NCI-H187 (cell line): ENCODE results near the gene PGC.

Experiments used
- DNase-seq, 2 experiments: peaks; one replicate each; lab custom pipeline; 2025; lab: John Stamatoyannopoulos, UW

Gene PGC

DNA sequence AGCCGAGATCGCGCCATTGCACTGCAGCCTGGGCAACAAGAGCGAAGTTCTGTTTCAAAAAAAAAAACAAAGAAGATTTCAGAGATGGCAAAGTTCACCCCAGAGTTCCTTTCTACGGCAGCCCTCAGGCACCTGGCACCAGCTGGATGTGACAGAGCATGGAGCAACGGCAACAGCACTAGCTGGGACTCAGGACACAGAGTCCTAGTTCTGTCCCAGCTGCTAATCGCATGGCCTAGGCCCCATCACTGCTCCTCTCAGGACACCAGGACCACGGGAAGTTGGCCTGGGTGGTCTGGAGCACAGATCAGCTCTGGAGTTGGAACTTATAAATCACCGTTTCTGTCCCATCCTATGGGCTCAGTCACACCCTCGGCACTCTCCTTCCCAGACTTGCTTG lies 1.1 kb downstream of the PGC start:
- DNase-seq, result no peak

- no peak for DNase-seq
Observed at GRCh38 chr6:41744236-41744787, 2.9 kb downstream of the PGC start.

- no peak for DNase-seq
Observed at GRCh38 chr6:41743406-41744235, 3.6 kb downstream of the PGC start.

DNA sequence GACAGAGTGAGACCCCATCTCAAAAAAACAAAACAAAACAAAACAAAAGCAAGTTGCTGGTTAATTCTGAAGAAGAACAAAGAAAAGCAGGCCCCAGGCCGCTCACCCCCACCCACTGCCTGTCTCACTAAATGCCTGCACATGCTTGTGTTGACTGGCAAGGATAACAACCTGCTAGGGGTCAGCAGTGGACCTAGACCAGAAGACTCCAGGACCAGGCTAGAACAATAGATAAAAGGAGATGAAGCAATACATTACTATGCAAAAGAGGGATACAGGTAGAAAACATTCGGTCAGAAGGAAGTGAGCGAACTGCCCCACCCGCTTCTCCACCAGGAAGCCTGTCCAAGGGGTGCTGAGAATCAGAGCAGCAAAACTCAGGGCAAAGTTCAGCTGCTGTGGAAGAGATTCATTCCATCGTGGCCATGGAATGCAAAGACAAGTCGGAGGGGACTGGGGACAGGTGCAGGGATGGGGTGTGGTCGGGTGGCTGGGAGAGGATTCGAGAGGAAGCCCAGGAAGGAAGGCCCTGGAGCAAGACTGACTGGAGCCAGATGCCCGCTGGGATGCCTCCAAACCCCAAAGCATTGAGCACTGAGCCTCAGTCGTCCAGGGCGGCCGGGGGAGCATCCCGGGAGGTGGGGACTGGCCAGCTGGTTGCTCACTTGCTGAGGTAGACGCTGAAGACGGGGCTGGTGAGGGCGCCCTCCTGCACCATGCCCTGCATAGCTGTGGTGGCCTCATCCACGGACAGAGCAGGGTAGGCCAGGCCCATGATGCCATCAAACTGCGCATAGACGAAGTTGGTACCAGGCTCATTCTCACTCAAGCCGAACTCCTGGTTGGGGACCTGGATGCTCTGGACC lies 5.3 kb downstream of the PGC start:
- no peak for DNase-seq

GRCh38 chr6:41740366-41741162 lies 6.6 kb downstream of the PGC start:
- DNase-seq, result no peak

- DNase-seq, result no peak
Observed at GRCh38 chr6:41739041-41739440, 8.2 kb downstream of the PGC start.

- no peak for DNase-seq
Observed at GRCh38 chr6:41737591-41738130, 9.5 kb downstream of the PGC start.

GRCh38 chr6:41736800-41737555 lies 10.2 kb downstream of the PGC start:
- DNase-seq, result no peak

DNA sequence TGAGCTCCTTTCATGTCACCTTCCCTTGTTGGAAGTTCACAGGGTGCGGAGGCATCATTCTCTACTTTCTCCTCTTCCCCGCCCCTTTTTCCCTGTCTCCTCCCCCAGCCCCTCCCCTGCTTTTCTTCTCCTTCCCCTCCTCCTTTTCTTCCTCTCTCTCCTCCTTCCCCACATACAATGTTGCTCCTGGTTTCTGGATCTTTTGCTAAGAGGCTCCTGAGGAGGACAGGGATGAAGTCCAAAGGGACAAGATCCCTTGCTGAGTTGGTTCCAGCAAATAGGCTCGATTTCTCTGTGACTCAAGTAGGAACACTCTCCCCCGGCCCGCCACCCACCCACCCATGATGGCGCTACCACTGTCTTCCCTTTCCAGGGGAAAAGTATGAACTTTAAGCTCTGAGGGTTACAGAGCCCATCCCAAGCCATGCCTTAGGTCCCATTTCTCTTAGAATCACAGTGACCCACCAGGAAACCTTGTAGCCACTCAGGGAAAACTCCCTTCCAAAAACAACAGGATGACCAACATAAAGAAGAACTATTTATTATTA lies 10.9 kb downstream of the PGC start:
- no peak for DNase-seq

- DNase-seq, result peak; percentile 81 to 83
Observed at GRCh38 chr6:41735427-41736185, 11.6 kb downstream of the PGC start, which contains the start of gene TFEB. TFEB (minus strand) TSS chr6:41735608; CDS start chr6:41691213, 44,395 bp downstream.

- DNase-seq, result peak in 1 of 2 experiments; percentile 15
Observed at GRCh38 chr6:41734666-41735426, 12.4 kb downstream of the PGC start.

DNA sequence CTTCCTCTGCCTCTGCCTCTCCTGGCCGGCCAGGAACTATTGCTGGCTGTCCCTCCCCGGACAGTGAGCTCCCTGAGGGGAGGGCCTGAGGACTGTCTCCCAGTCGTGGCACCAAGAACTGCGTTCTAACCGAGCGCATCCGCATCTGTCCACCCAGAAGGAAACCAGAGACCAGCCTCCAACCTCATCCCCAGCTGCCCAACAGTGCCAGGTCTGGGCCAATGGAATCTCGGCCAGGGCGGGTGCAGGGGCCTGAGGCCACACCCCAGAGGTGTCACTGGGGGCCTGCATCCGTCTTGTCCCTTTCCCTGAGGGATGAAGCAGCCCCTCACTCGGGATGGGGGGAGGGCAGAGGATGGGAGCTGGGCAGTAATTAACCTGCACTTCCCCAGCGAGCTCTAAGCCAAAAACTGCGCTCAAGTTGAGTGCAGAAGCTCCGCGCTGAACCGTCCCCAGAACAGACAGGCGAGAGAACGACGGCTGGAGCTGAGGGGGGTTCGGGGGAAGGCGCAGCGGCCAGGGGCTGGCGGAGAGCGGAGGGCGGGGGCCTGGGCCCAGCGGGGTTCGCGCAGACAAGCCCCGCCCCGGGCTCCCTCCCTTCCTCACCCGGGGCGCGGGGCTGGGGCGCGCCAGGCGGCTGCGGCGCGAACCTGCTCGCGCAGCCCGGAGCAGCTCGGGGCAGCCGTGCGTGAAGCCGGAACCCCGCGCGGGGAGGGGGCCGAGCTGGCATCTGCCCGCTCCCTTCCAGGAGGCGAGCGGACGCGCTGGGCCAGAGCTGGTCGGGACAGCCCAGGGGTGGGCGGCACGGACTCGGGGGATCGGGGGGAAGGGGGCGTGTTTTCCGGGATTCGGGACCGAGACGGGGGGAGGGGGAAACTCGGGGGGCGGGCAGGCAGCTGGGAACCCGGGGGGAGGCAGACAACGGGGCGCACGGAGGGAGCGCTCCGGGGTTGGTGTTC lies 13.2 kb downstream of the PGC start:
- no peak for DNase-seq

GRCh38 chr6:41733360-41733706 lies 13.9 kb downstream of the PGC start:
- DNase-seq, result no peak

- no peak for DNase-seq
Observed at GRCh38 chr6:41732591-41733359, 14.4 kb downstream of the PGC start.

GRCh38 chr6:41732149-41732548 lies 15.0 kb downstream of the PGC start:
- no peak for DNase-seq

DNA sequence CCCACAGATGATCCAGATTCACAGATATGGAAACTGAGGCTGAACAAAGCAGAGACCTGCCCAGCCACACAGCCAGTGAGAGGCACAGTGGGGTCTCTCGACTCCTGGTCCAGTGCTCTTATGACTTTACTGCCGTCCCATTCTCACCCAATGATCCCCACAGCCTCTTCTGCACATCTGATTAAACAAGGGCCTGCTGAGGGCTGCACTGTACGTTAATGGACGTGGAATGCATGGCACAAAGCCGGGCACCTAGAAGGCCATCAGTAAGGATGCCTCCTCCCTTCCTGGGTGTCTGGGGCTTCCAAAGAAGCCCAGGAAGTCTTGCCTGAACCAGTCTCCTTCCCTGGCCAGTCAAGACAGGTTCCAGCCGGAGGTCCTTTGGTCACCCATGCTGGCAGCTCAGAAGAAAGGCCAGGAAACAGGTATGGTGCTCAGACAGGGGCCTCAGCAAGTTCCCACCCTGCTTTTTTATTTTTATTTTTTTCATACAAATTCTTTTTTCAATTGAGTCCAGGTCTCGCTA lies 15.6 kb downstream of the PGC start:
- DNase-seq, result no peak
